ENCODE data around the gene EPOP. TPM values are rescaled to one million over a fixed set of nuclear protein-coding genes. Genes with fewer than 3 reads are reported as not detected.
"Not testable (repeated sequence)": the region's sequence is repeated elsewhere in the genome, so short reads cannot be mapped to it uniquely, and the experiment has no call there.

The EPOP gene
- total RNA-seq, 2 experiments from 2014 or later, result 17.6 to 19.2 TPM

- no peaks in the 10 kb centered on the region for H3K36me3 Mint-ChIP-seq (ENCODE audit: low read depth)
- peaks cover 27% of the 10 kb centered on the region for H3K27me3 Mint-ChIP-seq (ENCODE audit: low read depth)
- H3K4me3 Mint-ChIP-seq, result no peak overlapping the region
- CTCF ChIA-PET, result interaction anchor here (0.9 to 3.8 kb wide), 4 partner anchors 9 to 137 kb away, joined by 3 to 17 read pairs (median 4); no protein-coding TSS in a partner anchor
- intact Hi-C loops (cut with micrococcal nuclease), result no loop called here
- no peak for DNase-seq
- peaks cover 16% of the 10 kb centered on the region for H3K4me1 Mint-ChIP-seq (ENCODE audit: low read depth)
- no peaks in the 10 kb centered on the region for H3K9me3 Mint-ChIP-seq
- H3K27ac Mint-ChIP-seq, result no peak overlapping the region
Observed at GRCh38 chr17:38653679-38654078, 21.1 kb downstream of the EPOP start.

GRCh38 chr17:38653230-38653629 lies 21.5 kb downstream of the EPOP start:
- H3K9me3 Mint-ChIP-seq, result no peaks in the 10 kb centered on the region
- intact Hi-C loops (cut with micrococcal nuclease), result no loop called here
- H3K4me3 Mint-ChIP-seq, result no peak overlapping the region
- no peak overlapping the region for H3K27ac Mint-ChIP-seq
- DNase-seq, result no peak
- CTCF ChIA-PET, result interaction anchor here (1.3 to 3.8 kb wide), 2 partner anchors 10 to 14 kb away, joined by 5 to 17 read pairs; no protein-coding TSS in a partner anchor
- H3K36me3 Mint-ChIP-seq (ENCODE audit: low read depth), result no peaks in the 10 kb centered on the region
- H3K4me1 Mint-ChIP-seq (ENCODE audit: low read depth), result peaks cover 13% of the 10 kb centered on the region
- peaks cover 24% of the 10 kb centered on the region for H3K27me3 Mint-ChIP-seq (ENCODE audit: low read depth)

GRCh38 chr17:38650653-38651173 lies 24.0 kb downstream of the EPOP start:
- DNase-seq; intact Hi-C loops (cut with micrococcal nuclease); H3K27ac Mint-ChIP-seq; H3K36me3 Mint-ChIP-seq (ENCODE audit: low read depth); H3K9me3 Mint-ChIP-seq; H3K4me3 Mint-ChIP-seq: not testable (repeated sequence)
- CTCF ChIA-PET, result interaction anchor here (0.6 to 1.5 kb wide), 4 partner anchors 17 to 156 kb away, joined by 3 to 5 read pairs (median 4); no protein-coding TSS in a partner anchor
- Mint-ChIP-seq H3K4me1 (ENCODE audit: low read depth) (peaks cover 13% of the 10 kb centered on the region), H3K27me3 (ENCODE audit: low read depth) (peaks cover 13% of the 10 kb centered on the region)

GRCh38 chr17:38637951-38638350 lies 36.8 kb downstream of the EPOP start:
- Mint-ChIP-seq H3K36me3 (ENCODE audit: low read depth) (no peaks in the 10 kb centered on the region), H3K9me3 (no peaks in the 10 kb centered on the region), H3K27me3 (ENCODE audit: low read depth) (peaks cover 11% of the 10 kb centered on the region), H3K4me1 (ENCODE audit: low read depth) (no peaks in the 10 kb centered on the region), H3K27ac (no peak overlapping the region), H3K4me3 (no peak overlapping the region)
- CTCF ChIA-PET, result no interaction called here
- intact Hi-C loops (cut with micrococcal nuclease), result no loop called here
- DNase-seq, result no peak

GRCh38 chr17:38636054-38636453 lies 38.7 kb downstream of the EPOP start:
- H3K9me3 Mint-ChIP-seq, result no peaks in the 10 kb centered on the region
- peaks cover 11% of the 10 kb centered on the region for H3K27me3 Mint-ChIP-seq (ENCODE audit: low read depth)
- DNase-seq, result no peak
- intact Hi-C loops (cut with micrococcal nuclease), result no loop called here
- no peaks in the 10 kb centered on the region for H3K4me1 Mint-ChIP-seq (ENCODE audit: low read depth)
- no peak overlapping the region for H3K27ac Mint-ChIP-seq
- CTCF ChIA-PET, result no interaction called here
- H3K4me3 Mint-ChIP-seq, result no peak overlapping the region
- H3K36me3 Mint-ChIP-seq (ENCODE audit: low read depth), result no peaks in the 10 kb centered on the region

- H3K9me3 Mint-ChIP-seq, result no peaks in the 10 kb centered on the region
- intact Hi-C loops (cut with micrococcal nuclease), result no loop called here
- H3K4me3 Mint-ChIP-seq, result no peak overlapping the region
- H3K27ac Mint-ChIP-seq, result no peak overlapping the region
- H3K36me3 Mint-ChIP-seq (ENCODE audit: low read depth), result no peaks in the 10 kb centered on the region
- CTCF ChIA-PET, result no interaction called here
- peaks cover 9% of the 10 kb centered on the region for H3K27me3 Mint-ChIP-seq (ENCODE audit: low read depth)
- no peak for DNase-seq
- H3K4me1 Mint-ChIP-seq (ENCODE audit: low read depth), result no peaks in the 10 kb centered on the region
Observed at GRCh38 chr17:38632334-38632733, 42.4 kb downstream of the EPOP start.

GRCh38 chr17:38628441-38628840 lies 46.3 kb downstream of the EPOP start:
- H3K27ac Mint-ChIP-seq, result no peak overlapping the region

GRCh38 chr17:38627957-38628356 lies 46.8 kb downstream of the EPOP start:
- Mint-ChIP-seq H3K9me3 (no peaks in the 10 kb centered on the region), H3K27me3 (ENCODE audit: low read depth) (peaks cover 7% of the 10 kb centered on the region), H3K36me3 (ENCODE audit: low read depth) (no peaks in the 10 kb centered on the region), H3K4me1 (ENCODE audit: low read depth) (peaks cover 5% of the 10 kb centered on the region), H3K4me3 (no peak overlapping the region), H3K27ac (no peak overlapping the region)
- DNase-seq, result no peak
- CTCF ChIA-PET, result interaction anchor here (0.6 kb wide), 1 partner anchor 520 kb away, joined by 3 read pairs; no protein-coding TSS in a partner anchor
- intact Hi-C loops (cut with micrococcal nuclease), result no loop called here

More at GRCh38 chr17:38628441-38628840, 46.3 kb downstream of the EPOP start:
- no peaks in the 10 kb centered on the region for H3K9me3 Mint-ChIP-seq
- CTCF ChIA-PET, result interaction anchor here (0.6 kb wide), 1 partner anchor 519 kb away, joined by 3 read pairs; no protein-coding TSS in a partner anchor
- DNase-seq, result no peak
- H3K4me3 Mint-ChIP-seq, result no peak overlapping the region
- intact Hi-C loops (cut with micrococcal nuclease), result no loop called here
- H3K27me3 Mint-ChIP-seq (ENCODE audit: low read depth), result peaks cover 7% of the 10 kb centered on the region
- H3K4me1 Mint-ChIP-seq (ENCODE audit: low read depth), result peaks cover 5% of the 10 kb centered on the region
- H3K36me3 Mint-ChIP-seq (ENCODE audit: low read depth), result no peaks in the 10 kb centered on the region

GRCh38 chr17:38626606-38627226 lies 48.0 kb downstream of the EPOP start:
- CTCF ChIA-PET; H3K27ac Mint-ChIP-seq; intact Hi-C loops (cut with micrococcal nuclease); H3K4me1 Mint-ChIP-seq (ENCODE audit: low read depth); H3K9me3 Mint-ChIP-seq; DNase-seq; H3K4me3 Mint-ChIP-seq; H3K36me3 Mint-ChIP-seq (ENCODE audit: low read depth): not testable (repeated sequence)
- peaks cover 14% of the 10 kb centered on the region for H3K27me3 Mint-ChIP-seq (ENCODE audit: low read depth)

- H3K27me3 Mint-ChIP-seq (ENCODE audit: low read depth), result peaks cover 18% of the 10 kb centered on the region
- CTCF ChIA-PET, result interaction anchor here (0.7 kb wide), 1 partner anchor 435 kb away, joined by 3 read pairs; no protein-coding TSS in a partner anchor
- no peak for DNase-seq
- H3K4me1 Mint-ChIP-seq (ENCODE audit: low read depth), result peaks cover 5% of the 10 kb centered on the region
- H3K36me3 Mint-ChIP-seq (ENCODE audit: low read depth), result no peaks in the 10 kb centered on the region
- no peak overlapping the region for H3K27ac Mint-ChIP-seq
- no peak overlapping the region for H3K4me3 Mint-ChIP-seq
- H3K9me3 Mint-ChIP-seq, result no peaks in the 10 kb centered on the region
- intact Hi-C loops (cut with micrococcal nuclease), result no loop called here
Observed at GRCh38 chr17:38625482-38625881, 49.3 kb downstream of the EPOP start.

GRCh38 chr17:38624782-38625355 lies 49.9 kb downstream of the EPOP start:
- peak; percentile 17 for DNase-seq
- intact Hi-C loops (cut with micrococcal nuclease); H3K4me3 Mint-ChIP-seq; H3K9me3 Mint-ChIP-seq; H3K27ac Mint-ChIP-seq; H3K4me1 Mint-ChIP-seq (ENCODE audit: low read depth); H3K36me3 Mint-ChIP-seq (ENCODE audit: low read depth): not testable (repeated sequence)
- peaks cover 18% of the 10 kb centered on the region for H3K27me3 Mint-ChIP-seq (ENCODE audit: low read depth)
- CTCF ChIA-PET, result interaction anchor here (0.6 to 0.7 kb wide), 2 partner anchors 249 to 435 kb away, joined by 3 read pairs; no protein-coding TSS in a partner anchor

Measured in activated naive CD4-positive, alpha-beta T cell treated with anti-CD3 and anti-CD28 coated beads for 36 hours (primary cell).